22Rv1 (cell line): ENCODE results near the gene AGBL1.

Source experiments
- ZFX ChIP-seq: fragments of 450-650 bp; IDR thresholded peaks from 2 replicates; pipeline ENCODE4 v1.6.1; 2017; ENCODE audit warnings: antibody characterized with exemption, borderline replicate concordance
- TF ChIP-seq, protein P1 (sequence below): fragments of 450-650 bp; IDR thresholded peaks from 2 replicates; pipeline ENCODE4 v1.5.1; 2017; ENCODE audit warnings: mild to moderate bottlenecking

DNA sequence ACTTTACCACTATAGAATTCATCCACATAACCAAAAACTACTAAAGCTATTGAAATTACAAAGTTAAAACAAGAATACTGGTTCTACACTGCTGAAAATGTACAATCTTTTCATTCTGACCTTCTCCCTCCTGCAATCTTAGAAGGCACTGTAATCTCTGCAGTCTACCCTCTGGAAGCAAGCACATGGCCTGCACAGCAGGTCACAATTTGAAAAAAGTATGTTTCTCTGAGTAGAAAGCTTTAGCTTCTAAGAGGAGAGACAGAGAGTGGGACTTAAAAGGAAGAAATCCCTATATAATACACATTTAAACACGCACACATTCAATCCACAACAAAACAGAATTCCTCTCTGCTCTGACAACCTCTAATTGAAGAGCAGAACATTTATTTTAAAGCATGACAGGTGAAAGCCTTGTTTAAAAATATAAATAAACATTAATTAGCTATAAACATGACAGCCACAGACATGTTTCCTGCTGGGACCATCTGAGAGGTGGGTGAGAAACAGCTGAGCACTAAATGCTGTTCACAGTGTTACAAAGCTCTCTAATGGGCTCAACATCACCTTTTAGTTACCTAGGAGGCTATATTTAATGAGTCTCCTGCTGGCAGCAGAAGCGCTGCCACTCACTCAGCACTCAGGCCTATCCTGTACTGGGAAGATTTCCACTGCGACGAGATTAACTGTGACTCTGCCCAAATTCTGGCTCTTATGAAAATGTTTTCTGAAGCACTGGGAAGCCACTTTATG lies 447.4 kb downstream of the AGBL1 start:
- TF ChIP-seq, protein P1, sequence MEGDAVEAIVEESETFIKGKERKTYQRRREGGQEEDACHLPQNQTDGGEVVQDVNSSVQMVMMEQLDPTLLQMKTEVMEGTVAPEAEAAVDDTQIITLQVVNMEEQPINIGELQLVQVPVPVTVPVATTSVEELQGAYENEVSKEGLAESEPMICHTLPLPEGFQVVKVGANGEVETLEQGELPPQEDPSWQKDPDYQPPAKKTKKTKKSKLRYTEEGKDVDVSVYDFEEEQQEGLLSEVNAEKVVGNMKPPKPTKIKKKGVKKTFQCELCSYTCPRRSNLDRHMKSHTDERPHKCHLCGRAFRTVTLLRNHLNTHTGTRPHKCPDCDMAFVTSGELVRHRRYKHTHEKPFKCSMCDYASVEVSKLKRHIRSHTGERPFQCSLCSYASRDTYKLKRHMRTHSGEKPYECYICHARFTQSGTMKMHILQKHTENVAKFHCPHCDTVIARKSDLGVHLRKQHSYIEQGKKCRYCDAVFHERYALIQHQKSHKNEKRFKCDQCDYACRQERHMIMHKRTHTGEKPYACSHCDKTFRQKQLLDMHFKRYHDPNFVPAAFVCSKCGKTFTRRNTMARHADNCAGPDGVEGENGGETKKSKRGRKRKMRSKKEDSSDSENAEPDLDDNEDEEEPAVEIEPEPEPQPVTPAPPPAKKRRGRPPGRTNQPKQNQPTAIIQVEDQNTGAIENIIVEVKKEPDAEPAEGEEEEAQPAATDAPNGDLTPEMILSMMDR = no peak
- no peak for TF ChIP-seq ZFX
